HepG2 (cell line): ENCODE data around the gene TNFRSF6B. TPM values are rescaled to one million over a fixed set of nuclear protein-coding genes. Genes with fewer than 3 reads are reported as not detected.

Experiments used
- ATAC-seq: fragments of 200-7000 bp; cut with Tn5 transposase; 3 replicates; pipeline ENCODE4 v1.9.1; 2020; ENCODE audit warnings: mild to moderate bottlenecking, moderate library complexity
- BruUV-seq: library from RNA; stranded (reverse); fragments of 400-500 nt; replicated peaks from 2 replicates; lab custom pipeline; 2021; lab: Mats Ljungman, UMichigan
- CTCF ChIA-PET: fragments of 300-600 bp; formaldehyde crosslinking; extraction: SDS; loops from one replicate; lab custom pipeline; 2021; ENCODE audit warnings: low total read pairs, inconsistent platforms, low intra/inter-chr PET ratio; lab: Yijun Ruan, JAX
- POLR2A ChIA-PET: fragments of 350-600 bp; sonication (Branson Sonifier 250); formaldehyde crosslinking; loops from one replicate; lab custom pipeline; 2020; ENCODE audit warnings: antibody characterized with exemption, inconsistent platforms; lab: Yijun Ruan, JAX
- DNase-seq: peaks from one replicate; pipeline ENCODE4 v3.0.0-alpha.2; 2015; ENCODE audit warnings: low spot score
- FAIRE-seq: peaks from 3 replicates; lab custom pipeline; 2011; peaks lifted over from hg19 to GRCh38; lab: Jason Lieb, UNC
- H2AFZ ChIP-seq: one replicate; pipeline ENCODE4 v1.6.1; 2011; ENCODE audit warnings: low read length, inconsistent platforms
- H3K27ac ChIP-seq: fragments of 300-600 bp; 3 replicates; pipeline ENCODE4 v1.8.0; 2011; ENCODE audit warnings: mixed run types, mild to moderate bottlenecking, mixed read lengths, low read length, inconsistent platforms; ENCODE audit not compliant: insufficient read depth; ENCODE audit errors: extremely low read length
- H3K27me3 ChIP-seq, 2 experiments: fragments of 200-600 bp in 1 of 2; 2 replicates in 1 of 2; 3 replicates in 1 of 2; pipeline versions ENCODE4 v1.6.0 to v1.8.0; 2011; ENCODE audit warnings: low read length in 2 of 2, mild to moderate bottlenecking in 2 of 2, moderate library complexity in 2 of 2, inconsistent platforms in 1 of 2; ENCODE audit not compliant: insufficient read depth in 2 of 2, control insufficient read depth in 1 of 2
- H3K36me3 ChIP-seq, 2 experiments: fragments of 200-600 bp in 1 of 2; replicated peaks in 1 of 2; 2 replicates in 1 of 2; 3 replicates in 1 of 2; pipeline versions ENCODE4 v1.5.1 to v1.8.0; 2011; ENCODE audit warnings: low read length in 2 of 2, inconsistent platforms in 1 of 2; ENCODE audit not compliant: insufficient read depth in 2 of 2, control insufficient read depth in 1 of 2
- H3K4me1 ChIP-seq: 2 replicates; pipeline ENCODE4 v1.5.1; 2012; ENCODE audit warnings: low read length, inconsistent platforms; ENCODE audit not compliant: insufficient read depth
- H3K4me2 ChIP-seq: 2 replicates; pipeline ENCODE4 v1.6.0; 2011; ENCODE audit warnings: low read depth, low read length, inconsistent platforms
- H3K4me3 ChIP-seq, 3 experiments: fragments of 200-600 bp in 1 of 3; sonication (generic), shearing (Covaris generic) in 1 of 3; replicated peaks in 1 of 3; 2 replicates each; pipeline ENCODE4 v1.5.1; 2011 to 2016; ENCODE audit warnings: low read length in 3 of 3, inconsistent platforms in 2 of 3, low read depth in 2 of 3, mild to moderate bottlenecking in 2 of 3, control low read depth in 1 of 3, mixed read lengths in 1 of 3; ENCODE audit not compliant: insufficient read depth in 1 of 3
- H3K79me2 ChIP-seq: one replicate; pipeline ENCODE4 v1.6.1; 2011; ENCODE audit warnings: low read length, inconsistent platforms; ENCODE audit not compliant: insufficient read depth
- H3K9ac ChIP-seq: 2 replicates; pipeline ENCODE4 v1.6.0; 2011; ENCODE audit warnings: mild to moderate bottlenecking, low read depth, low read length, inconsistent platforms; ENCODE audit not compliant: insufficient read depth
- H3K9me3 ChIP-seq: 2 replicates; pipeline ENCODE4 v1.5.1; 2012; ENCODE audit warnings: mild to moderate bottlenecking, low read length
- H4K20me1 ChIP-seq: 2 replicates; pipeline ENCODE4 v1.6.0; 2011; ENCODE audit warnings: inconsistent platforms, mild to moderate bottlenecking, low read length, moderate library complexity; ENCODE audit not compliant: insufficient read depth
- ATF7-NPFF ChIP-seq: sonication (generic); formaldehyde crosslinking; IDR thresholded peaks from 2 replicates; pipeline ENCODE4 v1.8.1; 2023; ENCODE audit warnings: mild to moderate bottlenecking, low read depth, missing genetic modification reagents, moderate library complexity
- GMEB1 ChIP-seq: sonication (generic); formaldehyde crosslinking; IDR thresholded peaks from 2 replicates; pipeline ENCODE4 v1.5.1; 2020; ENCODE audit warnings: missing genetic modification reagents, mild to moderate bottlenecking, borderline replicate concordance
- HMG20A ChIP-seq: IDR thresholded peaks from 2 replicates; pipeline ENCODE4 v1.6.1; 2016; ENCODE audit warnings: borderline replicate concordance
- HNRNPH1 ChIP-seq: fragments of 200-400 bp; formaldehyde crosslinking; optimal IDR thresholded peaks from 2 replicates; pipeline ENCODE3; 2017; ENCODE audit warnings: mild to moderate bottlenecking, low read depth, low read length
- MED1 ChIP-seq: sonication (generic); formaldehyde crosslinking; IDR thresholded peaks from 2 replicates; pipeline ENCODE4 v1.4.0; 2020; ENCODE audit warnings: missing genetic modification reagents
- MEIS1 ChIP-seq: sonication (generic); formaldehyde crosslinking; IDR thresholded peaks from 2 replicates; pipeline ENCODE4 v1.9.0; 2021; ENCODE audit warnings: mild to moderate bottlenecking, missing genetic modification reagents, moderate library complexity, borderline replicate concordance
- NR2C2 ChIP-seq: sonication (generic); formaldehyde crosslinking; IDR thresholded peaks from 2 replicates; pipeline ENCODE4 v1.4.0; 2020; ENCODE audit warnings: missing genetic modification reagents, mild to moderate bottlenecking, moderate library complexity, borderline replicate concordance
- POLR2G ChIP-seq: fragments of 200-400 bp; formaldehyde crosslinking; IDR thresholded peaks from 2 replicates; pipeline ENCODE4 v1.6.1; 2018; ENCODE audit warnings: mild to moderate bottlenecking, low read depth, low read length, moderate library complexity
- RBM39 ChIP-seq: fragments of 200-400 bp; formaldehyde crosslinking; IDR thresholded peaks from one replicate; pipeline ENCODE4 v1.6.1; 2018; ENCODE audit warnings: antibody characterized with exemption, mild to moderate bottlenecking, low read depth, low read length; ENCODE audit not compliant: poor library complexity, severe bottlenecking
- SKI ChIP-seq: fragments of 450-650 bp; IDR thresholded peaks from one replicate; pipeline ENCODE4 v1.6.1; 2018; ENCODE audit warnings: mild to moderate bottlenecking; ENCODE audit not compliant: partially characterized antibody
- TAF15 ChIP-seq: fragments of 200-400 bp; formaldehyde crosslinking; IDR thresholded peaks from one replicate; pipeline ENCODE4 v1.6.1; 2018; ENCODE audit warnings: mild to moderate bottlenecking, low read depth, low read length; ENCODE audit not compliant: poor library complexity, severe bottlenecking
- YEATS4 ChIP-seq: sonication (generic); formaldehyde crosslinking; IDR thresholded peaks from 2 replicates; pipeline ENCODE4 v1.4.0; 2020; ENCODE audit warnings: missing genetic modification reagents, borderline replicate concordance
- ZNF234 ChIP-seq: sonication (generic); formaldehyde crosslinking; conservative IDR thresholded peaks from 2 replicates; pipeline ENCODE4 v1.5.1; 2020; ENCODE audit warnings: mild to moderate bottlenecking, missing genetic modification reagents
- ZNF30 ChIP-seq: sonication (generic); formaldehyde crosslinking; IDR thresholded peaks from 2 replicates; pipeline ENCODE4 v1.5.0; 2020; ENCODE audit warnings: mild to moderate bottlenecking, missing genetic modification reagents
- ZNF343 ChIP-seq: sonication (generic); formaldehyde crosslinking; IDR thresholded peaks from 2 replicates; pipeline ENCODE4 v1.4.0; 2020; ENCODE audit warnings: mild to moderate bottlenecking, missing genetic modification reagents
- ZNF574 ChIP-seq: sonication (generic); formaldehyde crosslinking; IDR thresholded peaks from 2 replicates; pipeline ENCODE4 v1.4.0; 2020; ENCODE audit warnings: missing genetic modification reagents
- ZNF598 ChIP-seq: sonication (generic); formaldehyde crosslinking; IDR thresholded peaks from 2 replicates; pipeline ENCODE4 v1.5.1; 2020; ENCODE audit warnings: mild to moderate bottlenecking, missing genetic modification reagents, borderline replicate concordance
- WGBS: methylation state at CpG from one replicate; pipeline ENCODE4 v1.1.6; 2017; ENCODE audit warnings: low lambda C conversion rate; 5-methylcytosine and 5-hydroxymethylcytosine counted together
- in situ Hi-C: cut with HindIII; loops from 2 replicates; pipeline ENCODE4 v1.10.0; 2017; ENCODE audit warnings: low pct_unique_long_range_greater_than_20kb; ENCODE audit not compliant: extremely low pct_ligation_motif_present
- intact Hi-C: fragments of 100-400 bp; cut with micrococcal nuclease; formaldehyde crosslinking; loops from one replicate; pipeline ENCODE4 v1.10.0; 2022; ENCODE audit not compliant: unreplicated experiment
- polyA plus RNA-seq, 8 experiments: library from polyadenylated mRNA; depleted of rRNA in 3 of 8; stranded (reverse) in 7 of 8; unstranded in 1 of 8; fragments of >200 nt; fragmentation: Illumina TruSeq in 4 of 8; extraction: Trizol in 4 of 8; gene quantifications; 2 replicates each; pipeline versions ENCODE4 v1.2.1 to v1.2.3, GENCODE V29; 2011 to 2016; ENCODE audit warnings: low read depth in 4 of 8, missing spikeins in 1 of 8, mixed read lengths in 1 of 8; ENCODE audit not compliant: insufficient read depth in 1 of 8
- total RNA-seq, 5 experiments: library from RNA; depleted of rRNA; stranded (reverse); fragments of >200 nt; fragmentation: Illumina TruSeq; extraction: Trizol; gene quantifications; 2 replicates each; pipeline ENCODE4 v1.2.3, GENCODE V29; 2016; ENCODE audit warnings: low read depth in 1 of 5
- TF ChIP-seq, protein P1 (sequence below): sonication (generic); formaldehyde crosslinking; IDR thresholded peaks from 2 replicates; pipeline ENCODE4 v1.8.0; 2022; ENCODE audit warnings: mild to moderate bottlenecking, missing genetic modification reagents, moderate library complexity

TNFRSF6B gene
- total and polyA plus RNA-seq, 2 of the 13 experiments (the other 11 are each of a cell fraction or from before 2014, with no cell fraction given) = 0.24 TPM; not detected in 1

- DNase-seq = no peak
- no TSS peak for BruUV-seq
- no peak; the same call in 2 of the 3 replicates for ATAC-seq
- peaks cover 4% of the 10 kb centered on the region in 2 experiments; a peak in 4 of 5 replicates for H3K36me3 ChIP-seq
- H3K27ac ChIP-seq = no peak overlapping the region
- H2AFZ ChIP-seq = no peak overlapping the region
- WGBS = 94% methylated on average over 40 of the region's 40 CpGs
- no peak for FAIRE-seq
- intact Hi-C loops (no loop called here), in situ Hi-C loops (no loop called here)
- H4K20me1 ChIP-seq = peaks cover 4% of the 10 kb centered on the region; the same call in 1 of the 2 replicates
- POLR2A ChIA-PET = interaction anchor here (0.7 to 2.0 kb wide), 4 partner anchors 10 to 43 kb away, joined by 3 to 11 read pairs (median 4); partner anchors contain the start of genes ARFRP1, RTEL1 and ZGPAT
- H3K27me3 ChIP-seq = no peaks in the 10 kb centered on the region
- H3K4me3 ChIP-seq = no peak overlapping the region
- H3K4me1 ChIP-seq = peaks cover 21% of the 10 kb centered on the region
- H3K9ac ChIP-seq = no peak overlapping the region
- H3K4me2 ChIP-seq = no peak overlapping the region
- H3K79me2 ChIP-seq = no peaks in the 10 kb centered on the region
- CTCF ChIA-PET = no interaction called here
- no peaks in the 10 kb centered on the region for H3K9me3 ChIP-seq
- TF ChIP-seq ZNF598 (CRISPR knock-in tag) = no peak
- 0 out of 2 replicates have a peak, but pooled peaks have one; percentile 2 for TF ChIP-seq ATF7-NPFF
- no peak for TF ChIP-seq MED1 (CRISPR knock-in tag)
- no peak for TF ChIP-seq SKI
- TF ChIP-seq, protein P1, sequence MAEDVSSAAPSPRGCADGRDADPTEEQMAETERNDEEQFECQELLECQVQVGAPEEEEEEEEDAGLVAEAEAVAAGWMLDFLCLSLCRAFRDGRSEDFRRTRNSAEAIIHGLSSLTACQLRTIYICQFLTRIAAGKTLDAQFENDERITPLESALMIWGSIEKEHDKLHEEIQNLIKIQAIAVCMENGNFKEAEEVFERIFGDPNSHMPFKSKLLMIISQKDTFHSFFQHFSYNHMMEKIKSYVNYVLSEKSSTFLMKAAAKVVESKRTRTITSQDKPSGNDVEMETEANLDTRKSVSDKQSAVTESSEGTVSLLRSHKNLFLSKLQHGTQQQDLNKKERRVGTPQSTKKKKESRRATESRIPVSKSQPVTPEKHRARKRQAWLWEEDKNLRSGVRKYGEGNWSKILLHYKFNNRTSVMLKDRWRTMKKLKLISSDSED (CRISPR knock-in tag) = no peak
- TF ChIP-seq ZNF574 (CRISPR knock-in tag) = no peak
- TF ChIP-seq TAF15 = peak; percentile 64
- TF ChIP-seq MEIS1 (CRISPR knock-in tag) = no peak
- peak; percentile 5 for TF ChIP-seq HNRNPH1
- 0 out of 2 replicates have a peak, but pooled peaks have one; percentile 2 for TF ChIP-seq NR2C2
- no peak for TF ChIP-seq YEATS4 (CRISPR knock-in tag)
- peak; percentile 69 for TF ChIP-seq RBM39
- TF ChIP-seq HMG20A (CRISPR knock-in tag) = no peak
- TF ChIP-seq ZNF343 (CRISPR knock-in tag) = no peak
- TF ChIP-seq ZNF30 (CRISPR knock-in tag) = 0 out of 2 replicates have a peak, but pooled peaks have one; percentile 41
- TF ChIP-seq ZNF234 (CRISPR knock-in tag) = 0 out of 2 replicates have a peak, but pooled peaks have one; percentile 46
- TF ChIP-seq GMEB1 (CRISPR knock-in tag) = 0 out of 2 replicates have a peak, but pooled peaks have one; percentile 10
- peak; percentile 55 for TF ChIP-seq POLR2G
Measured at GRCh38 chr20:63697868-63698545, 1.6 kb downstream of the TNFRSF6B start.
